K562 (cell line): ENCODE data around the gene EXOC6. TPM values are rescaled to one million over a fixed set of nuclear protein-coding genes. Genes with fewer than 3 reads are reported as not detected.

Source experiments
- CBFA2T2 ChIP-seq: fragments of 450-650 bp; conservative IDR thresholded peaks from 2 replicates; pipeline ENCODE4 v1.6.1; 2017; ENCODE audit warnings: mild to moderate bottlenecking
- CHD4 ChIP-seq: fragments of 200-600 bp; sonication (generic); IDR thresholded peaks from 3 replicates; pipeline ENCODE4 v1.6.1; 2012; ENCODE audit warnings: low read depth, mild to moderate bottlenecking, mixed read lengths, low read length, inconsistent platforms; ENCODE audit not compliant: insufficient read depth, insufficient replicate concordance, poor library complexity, severe bottlenecking
- COPS2 ChIP-seq: fragments of 450-650 bp; conservative IDR thresholded peaks from 2 replicates; pipeline ENCODE4 v1.6.1; 2016; ENCODE audit warnings: mild to moderate bottlenecking, moderate library complexity
- E2F5 ChIP-seq: sonication (generic); formaldehyde crosslinking; IDR thresholded peaks from 2 replicates; pipeline ENCODE4 v1.8.0; 2022; ENCODE audit warnings: mild to moderate bottlenecking, missing genetic modification reagents
- FOSL1 ChIP-seq: fragments of 200-800 bp; sonication (Bioruptor generic); conservative IDR thresholded peaks from 2 replicates; pipeline ENCODE4 v1.6.1; 2016; ENCODE audit warnings: missing genetic modification characterization, missing compliant biosample characterization
- FOXJ2 ChIP-seq: fragments of 200-800 bp; sonication (Bioruptor generic); IDR thresholded peaks from 2 replicates; pipeline ENCODE4 v1.6.1; 2016; ENCODE audit warnings: missing genetic modification characterization, missing compliant biosample characterization
- HDAC1 ChIP-seq, 2 experiments: fragments of 450-650 bp; IDR thresholded peaks; 2 replicates each; pipeline ENCODE4 v1.6.1; 2016 to 2017; ENCODE audit warnings: inconsistent platforms in 1 of 2, mild to moderate bottlenecking in 1 of 2, moderate library complexity in 1 of 2
- MYNN ChIP-seq, 2 experiments: sonication (generic); formaldehyde crosslinking in 1 of 2; IDR thresholded peaks; 2 replicates each; pipeline versions ENCODE4 v1.5.0 to v1.6.1; 2016 to 2020; ENCODE audit warnings: antibody characterized with exemption in 1 of 2, missing genetic modification reagents in 1 of 2
- NFIC ChIP-seq: fragments of 450-650 bp; IDR thresholded peaks from 2 replicates; pipeline ENCODE4 v1.6.1; 2017; ENCODE audit warnings: mild to moderate bottlenecking, inconsistent platforms
- NR3C1 ChIP-seq: sonication (generic); formaldehyde crosslinking; IDR thresholded peaks from 2 replicates; pipeline ENCODE4 v1.8.1; 2022; ENCODE audit warnings: missing genetic modification reagents
- POLR2B ChIP-seq: fragments of 450-650 bp; IDR thresholded peaks from 2 replicates; pipeline ENCODE4 v1.6.1; 2018; ENCODE audit warnings: low read depth; ENCODE audit not compliant: partially characterized antibody
- RBM34 ChIP-seq: fragments of 200-400 bp; formaldehyde crosslinking; IDR thresholded peaks from 2 replicates; pipeline ENCODE4 v1.6.1; 2018; ENCODE audit warnings: low read length, borderline replicate concordance; ENCODE audit not compliant: insufficient read depth
- SIRT6 ChIP-seq: IDR thresholded peaks from one replicate; pipeline ENCODE4 v1.6.1; 2012; ENCODE audit warnings: low read depth, mild to moderate bottlenecking, control low read depth, inconsistent platforms, low read length, moderate library complexity
- TBL1XR1 ChIP-seq, 2 experiments: IDR thresholded peaks; 2 replicates each; pipeline ENCODE4 v1.6.1; 2012; ENCODE audit warnings: improper control_type of control experiment in 2 of 2, low read length in 2 of 2, mild to moderate bottlenecking in 1 of 2
- ZBTB34 ChIP-seq: fragments of 250-450 bp; sonication (Bioruptor Pico); IDR thresholded peaks from 2 replicates; pipeline ENCODE4 v1.8.0; 2021; ENCODE audit warnings: mild to moderate bottlenecking, moderate library complexity
- ZNF277 ChIP-seq: fragments of 250-450 bp; sonication (Bioruptor Pico); IDR thresholded peaks from 2 replicates; pipeline ENCODE4 v1.8.0; 2022; ENCODE audit warnings: inconsistent platforms, mild to moderate bottlenecking, moderate library complexity, borderline replicate concordance
- ZNF785 ChIP-seq: fragments of 250-450 bp; sonication (Bioruptor Pico); IDR thresholded peaks from 2 replicates; pipeline ENCODE4 v1.4.0; 2020; ENCODE audit warnings: mild to moderate bottlenecking
- polyA plus RNA-seq, 8 experiments: library from polyadenylated mRNA; depleted of rRNA in 4 of 8; stranded (reverse) in 5 of 8; unstranded in 3 of 8; fragments of >200 nt; fragmentation: Nextera tagmentation in 2 of 8; fragmentation: Illumina TruSeq in 1 of 8; extraction: Ambion mirVana in 2 of 8; extraction: Trizol in 1 of 8; gene quantifications; 2 replicates each; pipeline versions ENCODE4 v1.2.1 to v1.2.3, GENCODE V29; 2011 to 2014; ENCODE audit warnings: inconsistent platforms in 1 of 8, missing spikeins in 1 of 8
- total RNA-seq, 7 experiments: library from RNA; depleted of rRNA in 6 of 7; stranded (reverse); fragments of >200 nt in 6 of 7; fragmentation: Illumina TruSeq in 2 of 7; extraction: Trizol in 2 of 7; gene quantifications; 2 replicates each; pipeline versions ENCODE4 v1.2.1 to v1.2.3, GENCODE V29; 2011 to 2021; ENCODE audit warnings: low replicate concordance in 1 of 7
- TF ChIP-seq, protein P1 (sequence below): sonication (generic); formaldehyde crosslinking; IDR thresholded peaks from 2 replicates; pipeline ENCODE4 v1.9.0; 2022; ENCODE audit warnings: mild to moderate bottlenecking, missing genetic modification reagents

EXOC6 gene
- total and polyA plus RNA-seq, 9 of the 15 experiments (the other 6 are each of a cell fraction or from before 2014, with no cell fraction given), result 13.9 to 42.8 (median 24.9) TPM

GRCh38 chr10:92890471-92890870, 42.2 kb downstream of the EXOC6 start (continued):
- no peak for TF ChIP-seq E2F5 (CRISPR knock-in tag)
- TF ChIP-seq TBL1XR1 (IDR thresholded peaks at IDR 0.05; ENCODE audit: low read length in 2 of 2), result no peak
- no peak for TF ChIP-seq FOXJ2 (tag)
- TF ChIP-seq NR3C1 (CRISPR knock-in tag), result no peak
- no peak for TF ChIP-seq HDAC1 (IDR thresholded peaks at IDR 0.05)
- TF ChIP-seq SIRT6, result no peak
- TF ChIP-seq, protein P1, sequence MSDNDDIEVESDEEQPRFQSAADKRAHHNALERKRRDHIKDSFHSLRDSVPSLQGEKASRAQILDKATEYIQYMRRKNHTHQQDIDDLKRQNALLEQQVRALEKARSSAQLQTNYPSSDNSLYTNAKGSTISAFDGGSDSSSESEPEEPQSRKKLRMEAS (CRISPR knock-in tag), result no peak
- TF ChIP-seq COPS2, result no peak
- TF ChIP-seq RBM34, result no peak
- no peak for TF ChIP-seq ZNF785 (CRISPR knock-in tag)
- no peak for TF ChIP-seq ZBTB34
- no peak for TF ChIP-seq CHD4
- TF ChIP-seq ZNF277 (CRISPR knock-in tag), result no peak
- TF ChIP-seq NFIC, result no peak
- peak; percentile 45 for TF ChIP-seq CBFA2T2
- TF ChIP-seq FOSL1, result no peak
- TF ChIP-seq MYNN (IDR thresholded peaks at IDR 0.05), result no peak
- TF ChIP-seq MYNN (CRISPR knock-in tag; IDR thresholded peaks at IDR 0.05), result no peak
- TF ChIP-seq POLR2B, result no peak
- TF ChIP-seq, all 486 proteins: peak for 4
